ENCODE measurements around the gene INTS7.

Gene INTS7

GRCh38 chr1:212035123-212035834 lies at the start of gene INTS7, which contains the start of gene DTL:
INTS7 (minus strand) TSS chr1:212035557; CDS start chr1:212035437, 120 bp downstream.
DTL (plus strand) TSS chr1:212035748; CDS start chr1:212035891, 143 bp downstream.
- peak; percentile 96 for DNase-seq (ENCODE audit: low read depth)

DNA sequence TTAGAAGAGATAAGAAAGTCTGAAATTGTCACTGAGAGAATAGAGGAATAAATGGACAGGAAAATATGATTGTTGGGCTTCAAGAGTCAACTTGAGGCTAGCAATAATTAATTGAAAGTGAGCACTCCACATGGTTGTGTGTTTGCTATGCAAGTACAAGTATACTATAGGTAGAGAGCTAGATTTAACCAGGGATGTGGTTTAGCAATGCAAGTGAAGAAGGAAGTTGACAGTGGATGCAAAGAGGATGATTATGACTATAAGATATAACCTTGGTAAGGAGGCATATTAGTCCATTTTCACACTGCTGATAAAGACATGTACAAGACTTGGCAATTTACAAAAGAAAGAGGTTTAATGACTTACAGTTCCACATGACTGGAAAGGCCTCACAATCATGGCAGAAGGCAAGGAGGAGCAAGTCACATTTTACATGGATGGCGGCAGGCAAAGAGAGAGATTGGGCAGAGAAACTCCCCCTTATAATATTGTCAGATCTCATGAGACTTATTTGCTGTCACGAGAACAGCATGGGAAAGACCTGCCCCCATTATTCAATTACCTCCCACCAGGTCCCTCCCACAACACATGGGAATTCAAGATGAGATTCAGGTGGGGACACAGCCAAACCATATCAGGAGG lies 47.5 kb upstream of the INTS7 start:
- no peak for DNase-seq (ENCODE audit: low read depth)

GRCh38 chr1:212078826-212079225 lies 43.5 kb upstream of the INTS7 start:
- DNase-seq (ENCODE audit: low read depth) = no peak

- DNase-seq (ENCODE audit: low read depth) = no peak
Observed at GRCh38 chr1:212077028-212077427, 41.7 kb upstream of the INTS7 start.

DNA sequence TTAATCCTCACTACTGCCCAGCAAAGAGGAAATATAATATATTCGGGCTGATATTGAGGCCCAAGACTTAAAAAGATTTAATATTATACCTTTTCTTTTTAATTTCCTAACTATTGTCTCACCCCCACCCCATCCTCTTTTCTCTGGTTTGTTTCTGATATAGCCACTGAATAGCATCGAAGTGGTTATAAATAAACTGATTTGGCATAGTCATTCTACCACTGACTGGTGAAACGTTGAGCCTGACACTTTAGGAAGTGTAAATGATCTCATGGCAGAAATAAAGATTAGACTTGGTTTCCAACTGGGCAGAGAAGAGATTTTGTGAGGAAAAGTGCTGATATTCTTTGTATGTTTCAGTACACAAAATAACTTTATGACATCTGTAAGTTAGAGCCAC lies 39.5 kb upstream of the INTS7 start:
- DNase-seq (ENCODE audit: low read depth) = no peak

DNA sequence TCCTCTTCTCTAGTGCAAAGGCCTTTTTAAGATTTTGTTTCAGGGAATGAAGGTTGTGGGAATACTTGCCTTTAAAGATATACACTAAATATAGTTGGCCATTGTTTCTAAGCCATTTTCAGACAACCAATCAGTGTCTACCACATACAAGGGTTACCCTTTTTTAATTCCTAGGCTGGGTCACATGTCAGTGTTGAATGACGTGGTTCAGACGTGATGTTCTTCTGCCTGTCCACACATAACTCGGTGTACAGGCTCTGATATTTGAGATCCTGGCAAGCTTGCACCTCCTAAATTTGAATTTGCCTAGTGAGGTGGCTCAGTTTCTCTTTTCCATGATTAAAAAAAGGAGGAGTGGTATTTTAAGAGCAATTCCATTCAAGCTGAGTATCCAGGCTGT lies 39.0 kb upstream of the INTS7 start:
- no peak for DNase-seq (ENCODE audit: low read depth)

- DNase-seq (ENCODE audit: low read depth) = no peak
Observed at GRCh38 chr1:212073490-212073889, 38.1 kb upstream of the INTS7 start.

- no peak for DNase-seq (ENCODE audit: low read depth)
Observed at GRCh38 chr1:212072047-212072446, 36.7 kb upstream of the INTS7 start.

DNA sequence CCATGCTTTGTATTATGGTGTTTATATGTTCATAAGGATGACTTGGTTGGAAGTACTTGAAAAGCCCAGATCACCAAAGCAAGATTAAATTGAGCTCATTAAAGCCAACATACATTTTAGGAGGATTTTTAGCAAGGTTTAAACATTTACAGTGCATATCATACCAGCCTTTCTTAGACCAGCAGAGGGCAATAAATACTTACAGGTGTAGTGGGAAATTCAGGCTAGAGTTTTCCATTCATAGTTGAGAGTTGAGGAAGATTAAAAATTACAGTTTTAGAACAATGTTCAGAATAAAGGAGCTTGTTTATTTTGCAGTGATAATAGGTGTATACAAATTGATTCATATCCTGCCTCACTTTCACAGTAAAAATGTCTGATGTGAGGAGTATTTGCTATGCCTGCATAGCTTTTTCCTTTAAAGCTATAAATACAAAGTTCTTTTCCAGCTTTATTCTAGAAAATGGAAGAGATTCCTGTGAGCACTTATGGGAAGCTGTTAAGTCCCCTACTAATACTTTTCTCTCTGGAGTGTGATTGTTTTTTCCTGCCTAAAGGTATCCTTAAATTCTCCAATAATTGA lies 35.5 kb upstream of the INTS7 start:
- no peak for DNase-seq (ENCODE audit: low read depth)

- DNase-seq (ENCODE audit: low read depth) = no peak
Observed at GRCh38 chr1:212067787-212068186, 32.4 kb upstream of the INTS7 start.

DNA sequence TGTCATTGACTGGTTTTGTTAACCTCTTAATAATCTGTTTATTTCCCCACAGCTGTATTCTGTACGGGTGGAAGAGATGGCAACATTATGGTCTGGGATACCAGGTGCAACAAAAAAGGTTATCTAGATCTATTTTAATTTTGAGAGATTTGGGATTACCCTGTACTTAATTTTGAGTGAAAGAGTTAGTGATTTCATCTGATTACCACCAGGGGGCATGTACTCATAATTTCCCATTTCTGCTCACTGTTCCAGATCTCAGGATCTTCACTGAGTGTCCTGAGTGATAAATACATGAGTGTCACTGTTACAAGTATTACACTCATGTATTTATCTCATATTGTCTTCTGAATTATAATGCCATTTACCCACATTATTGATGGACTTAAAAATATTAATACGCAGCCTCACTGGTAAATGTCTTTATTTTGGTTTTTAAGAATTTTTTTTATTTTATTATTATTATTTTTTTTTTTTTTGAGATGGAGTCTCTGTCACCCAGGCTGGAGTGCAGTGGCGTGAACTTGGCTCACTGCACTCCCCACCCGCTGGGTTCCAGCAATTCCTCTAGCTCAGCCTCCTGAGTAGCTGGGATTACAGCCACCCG lies 27.6 kb upstream of the INTS7 start:
- DNase-seq (ENCODE audit: low read depth) = peak; percentile 20

DNA sequence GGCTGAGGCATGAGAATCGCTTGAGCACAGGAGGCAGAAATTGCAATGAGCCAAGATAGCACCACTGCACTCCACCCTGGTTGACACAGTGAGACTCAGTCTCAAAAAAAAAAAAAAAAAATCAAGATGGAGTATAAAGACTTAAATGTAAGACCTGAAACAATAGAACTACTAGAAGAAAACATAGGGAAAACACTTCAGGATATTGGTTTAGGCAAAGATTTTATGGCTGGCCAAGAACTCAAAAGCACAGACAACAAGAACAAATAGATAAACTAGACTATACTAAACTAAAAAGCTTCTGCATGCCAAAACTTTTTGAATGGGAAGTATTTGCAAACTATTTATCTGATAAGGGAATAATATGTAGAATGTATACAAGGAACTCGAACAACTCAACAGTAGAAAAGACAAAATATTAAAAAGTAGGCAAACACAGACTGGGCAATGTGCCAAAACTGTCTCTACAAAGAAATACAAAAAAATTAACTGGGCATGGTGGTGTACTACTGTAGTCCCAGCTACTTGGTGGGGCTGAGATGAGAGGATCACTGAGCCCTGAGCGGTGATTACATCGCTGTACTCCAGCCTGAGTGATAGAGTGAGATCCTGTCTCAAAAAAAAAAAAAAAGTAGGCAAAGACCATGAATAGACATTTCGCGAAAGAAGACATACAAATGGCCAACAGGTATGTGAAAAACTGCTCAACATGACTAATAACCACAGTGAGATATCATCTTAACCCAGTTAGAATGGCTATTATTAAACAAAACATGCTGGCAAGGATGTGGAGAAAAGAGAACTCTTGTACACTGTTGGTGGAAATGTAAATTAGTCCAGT lies 25.5 kb upstream of the INTS7 start:
- no peak for DNase-seq (ENCODE audit: low read depth)

- no peak for DNase-seq (ENCODE audit: low read depth)
Observed at GRCh38 chr1:212055333-212055732, 20.0 kb upstream of the INTS7 start.

- DNase-seq (ENCODE audit: low read depth) = no peak
Observed at GRCh38 chr1:212053993-212054392, 18.6 kb upstream of the INTS7 start.

DNA sequence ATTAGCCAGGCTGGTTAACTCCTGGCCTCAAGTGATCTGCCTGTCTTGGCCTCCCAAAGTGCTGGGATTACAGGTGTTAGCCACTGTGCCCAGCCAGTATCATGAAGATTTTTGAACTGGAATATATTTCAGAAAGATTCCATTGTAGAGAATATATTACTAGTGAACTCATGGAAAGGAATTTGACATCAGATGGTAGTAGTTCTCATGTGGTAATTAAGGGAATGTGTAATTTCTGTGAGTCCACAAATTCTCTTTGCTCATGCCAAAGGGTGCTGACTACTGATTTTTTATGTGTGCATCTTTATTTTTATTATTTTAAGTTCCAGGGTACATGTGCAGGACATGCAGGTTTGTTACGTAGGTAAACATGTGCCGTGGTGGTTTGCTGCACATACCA lies 10.6 kb upstream of the INTS7 start:
- no peak for DNase-seq (ENCODE audit: low read depth)

DNA sequence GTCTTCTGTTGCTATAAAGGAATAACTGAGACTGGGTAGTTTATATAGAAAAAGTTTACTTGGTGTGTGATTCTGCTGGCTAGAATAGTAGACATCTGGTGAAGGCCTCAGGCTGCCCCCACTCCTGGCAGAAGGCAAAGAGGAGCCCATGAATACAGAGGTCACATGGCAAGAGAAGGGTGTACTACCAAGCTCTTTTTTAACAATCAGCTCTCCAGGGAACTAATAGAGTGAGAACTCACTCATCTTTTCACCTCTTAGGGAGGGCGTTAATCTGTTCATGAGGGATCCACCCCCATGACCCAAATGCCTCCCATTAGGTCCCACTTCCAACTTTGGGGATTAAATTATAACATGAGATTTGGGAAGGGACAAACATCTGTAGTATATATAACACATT lies 9.5 kb upstream of the INTS7 start:
- DNase-seq (ENCODE audit: low read depth) = no peak

DNA sequence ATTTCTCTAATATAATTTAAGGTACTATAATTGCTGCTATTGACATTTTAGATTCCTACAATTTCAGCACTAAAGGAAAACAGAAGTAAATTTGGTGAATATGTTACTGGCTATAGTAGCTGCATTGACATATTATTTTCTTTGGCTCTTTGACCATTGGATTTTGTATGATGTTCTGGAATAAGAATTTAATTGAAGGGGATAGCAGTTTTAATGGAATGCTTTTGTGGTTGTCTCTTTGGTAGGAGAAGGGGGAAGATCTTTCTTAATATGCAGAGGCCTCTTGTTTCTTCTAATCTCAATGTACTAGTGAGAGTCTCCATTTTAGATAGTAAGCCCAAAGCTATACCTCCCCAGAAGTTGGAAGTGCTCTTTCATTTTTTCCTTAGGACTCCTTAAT lies 7.1 kb upstream of the INTS7 start:
- DNase-seq (ENCODE audit: low read depth) = no peak

GRCh38 chr1:212040629-212041412 lies 5.5 kb upstream of the INTS7 start:
- no peak for DNase-seq (ENCODE audit: low read depth)

- DNase-seq (ENCODE audit: low read depth) = no peak
Observed at GRCh38 chr1:212039622-212040021, 4.3 kb upstream of the INTS7 start.

DNA sequence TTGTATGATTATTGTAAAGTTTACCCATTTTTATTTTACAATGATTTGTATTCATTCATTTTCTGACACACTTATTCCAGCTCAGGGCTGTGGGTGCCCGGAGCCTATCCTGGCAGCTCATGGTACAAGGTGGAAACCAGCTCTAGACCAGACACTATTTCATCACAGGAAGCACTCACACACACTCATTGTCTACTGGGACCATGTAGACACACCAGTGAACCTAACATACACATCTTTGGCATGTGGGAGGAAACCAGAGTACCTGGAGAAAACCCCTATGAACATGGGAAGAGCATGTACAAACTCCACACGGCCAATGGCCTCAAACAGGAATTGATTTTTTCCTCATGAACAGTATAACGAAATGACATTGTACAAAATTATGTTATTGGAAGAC lies 2.5 kb upstream of the INTS7 start:
- no peak for DNase-seq (ENCODE audit: low read depth)
